NCI-H748 (cell line): ENCODE measurements around the gene DDX24.

Source experiments
- DNase-seq: peaks from one replicate; lab custom pipeline; 2025; ENCODE audit not compliant: unreplicated experiment; lab: John Stamatoyannopoulos, UW

DDX24 gene

DNA sequence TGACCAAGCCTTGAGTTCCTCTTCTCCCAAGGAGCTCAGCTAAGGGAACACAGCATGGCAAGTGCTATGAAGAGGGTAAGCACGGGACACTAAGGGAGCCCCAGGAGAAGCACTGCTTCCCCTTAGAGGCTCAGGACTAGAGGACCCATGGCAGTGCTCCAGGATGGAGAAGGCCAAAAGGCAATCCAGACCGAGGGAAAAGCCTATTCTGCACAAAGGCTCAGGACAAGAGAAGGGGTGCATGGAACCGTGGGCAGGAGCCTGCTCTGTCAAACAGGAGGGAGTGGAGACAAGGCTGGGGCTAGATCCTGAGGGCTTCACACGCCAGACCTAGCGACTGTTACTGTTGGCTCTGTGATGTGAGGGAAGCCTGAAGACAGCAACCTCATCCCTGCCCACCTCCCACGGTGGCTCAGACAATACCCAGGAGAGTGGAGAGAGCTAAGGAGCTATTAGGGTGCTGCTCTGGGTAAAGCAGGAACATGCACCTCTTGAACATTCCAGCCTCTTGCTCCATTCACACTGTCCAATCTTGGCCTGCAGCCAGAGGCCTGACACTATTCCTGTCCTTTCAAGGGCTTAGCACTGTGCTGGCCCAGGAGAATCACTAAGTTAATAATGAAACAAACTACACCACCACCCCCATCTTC lies 30.6 kb downstream of the DDX24 start:
- no peak for DNase-seq

DNA sequence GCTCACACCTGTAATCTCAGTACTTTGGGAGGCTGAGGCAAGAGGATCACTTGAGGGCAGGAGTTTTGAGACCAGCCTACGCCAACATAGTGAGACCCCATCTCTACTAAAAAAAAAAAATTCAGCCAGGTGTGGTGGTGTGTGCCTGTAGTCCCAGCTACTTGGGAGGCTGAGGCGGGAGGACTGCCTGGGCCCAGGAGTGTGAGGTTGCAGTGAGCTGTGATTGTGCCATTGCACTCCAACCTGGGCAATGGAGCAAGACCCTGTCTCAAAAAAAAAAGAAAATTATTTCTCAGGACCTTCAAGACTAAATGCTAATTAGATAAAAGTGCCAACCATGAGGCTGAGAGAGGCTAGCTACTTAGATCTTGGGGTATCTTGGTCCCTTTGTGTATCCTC lies 31.4 kb downstream of the DDX24 start:
- no peak for DNase-seq

GRCh38 chr14:94048691-94049624 lies 32.0 kb downstream of the DDX24 start:
- DNase-seq, result peak; percentile 93

DNA sequence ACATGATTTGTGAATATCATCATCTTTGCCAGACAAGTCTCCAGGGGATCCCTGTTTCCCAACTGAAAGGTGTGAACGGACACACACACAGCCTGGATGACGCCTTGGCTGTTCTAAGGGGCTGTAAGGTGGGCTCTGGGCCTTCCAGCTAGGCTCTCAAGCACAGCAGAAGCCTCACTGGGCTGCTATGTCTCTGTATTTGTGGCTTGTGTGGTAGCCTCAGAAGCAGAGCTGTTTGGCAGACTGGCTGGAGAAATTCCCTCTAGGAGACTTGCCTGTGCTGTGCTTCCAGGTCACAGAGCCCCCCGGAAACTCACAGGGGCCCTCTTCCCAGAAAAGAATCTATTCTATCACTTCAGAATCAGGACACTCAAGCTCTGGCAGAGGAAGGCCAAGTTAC lies 33.4 kb downstream of the DDX24 start:
- DNase-seq, result no peak

- DNase-seq, result no peak
These were observed 34.2 kb downstream of the DDX24 start for GRCh38 chr14:94046696-94047250.

DNA sequence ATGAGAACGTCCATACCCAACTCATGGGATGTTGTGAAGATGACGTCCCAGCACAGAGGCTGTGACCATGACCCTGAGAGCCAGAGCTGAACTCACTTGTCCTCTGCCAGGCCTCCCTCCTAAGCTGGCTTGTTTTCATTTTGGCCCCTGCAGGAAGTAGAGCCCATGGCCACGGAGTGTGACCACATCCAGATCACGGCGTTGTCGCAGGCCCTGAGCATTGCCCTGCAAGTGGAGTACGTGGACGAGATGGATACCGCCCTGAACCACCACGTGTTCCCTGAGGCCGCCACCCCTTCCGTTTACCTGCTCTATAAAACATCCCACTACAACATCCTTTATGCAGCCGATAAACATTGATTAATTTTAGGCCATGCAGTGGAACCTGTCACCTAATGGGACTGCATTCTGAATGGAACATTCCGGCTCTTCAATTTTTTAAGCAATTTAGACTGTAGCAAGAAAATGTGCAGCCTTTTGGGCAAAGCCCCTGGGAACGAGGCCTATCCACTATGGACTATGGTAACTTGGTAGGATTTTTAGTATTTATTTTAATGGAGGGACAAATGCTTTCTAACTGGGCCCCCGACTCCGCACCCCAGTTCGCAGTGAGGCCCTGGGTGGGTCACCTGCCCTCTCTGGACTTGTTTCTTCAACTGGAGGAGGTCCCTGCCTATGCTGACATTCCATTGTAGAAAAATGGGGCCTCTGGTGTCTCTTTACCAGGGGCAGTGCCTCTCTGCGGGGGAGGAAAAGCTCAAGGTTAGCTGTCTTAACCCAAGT lies 35.2 kb downstream of the DDX24 start:
- no peak for DNase-seq

DNA sequence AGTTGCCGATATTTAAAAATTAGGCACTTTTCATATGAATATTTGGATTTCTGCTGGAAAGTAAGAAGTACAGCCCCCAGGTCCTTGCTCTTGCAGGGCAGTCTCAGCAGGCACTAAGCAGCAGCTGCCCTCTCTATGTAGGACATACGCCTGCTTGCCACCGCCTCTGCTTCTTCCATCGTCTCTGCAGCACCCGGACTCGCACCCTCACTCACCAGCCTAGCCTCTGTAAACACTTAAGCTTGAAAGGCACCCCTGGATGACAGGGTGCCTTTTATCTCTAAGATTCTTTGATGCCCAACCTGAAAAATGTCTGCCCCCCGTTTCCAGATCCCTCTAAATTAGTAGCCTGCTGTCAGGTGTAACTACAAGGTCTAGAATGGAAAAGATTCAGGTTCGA lies 35.9 kb downstream of the DDX24 start:
- DNase-seq, result no peak

- no peak for DNase-seq
These were observed 36.4 kb downstream of the DDX24 start for GRCh38 chr14:94044476-94045091.

GRCh38 chr14:94043756-94044475 lies 37.1 kb downstream of the DDX24 start:
- no peak for DNase-seq

GRCh38 chr14:94043111-94043755 lies 37.8 kb downstream of the DDX24 start:
- no peak for DNase-seq

- DNase-seq, result no peak
These were observed 38.4 kb downstream of the DDX24 start for GRCh38 chr14:94042433-94043091.

DNA sequence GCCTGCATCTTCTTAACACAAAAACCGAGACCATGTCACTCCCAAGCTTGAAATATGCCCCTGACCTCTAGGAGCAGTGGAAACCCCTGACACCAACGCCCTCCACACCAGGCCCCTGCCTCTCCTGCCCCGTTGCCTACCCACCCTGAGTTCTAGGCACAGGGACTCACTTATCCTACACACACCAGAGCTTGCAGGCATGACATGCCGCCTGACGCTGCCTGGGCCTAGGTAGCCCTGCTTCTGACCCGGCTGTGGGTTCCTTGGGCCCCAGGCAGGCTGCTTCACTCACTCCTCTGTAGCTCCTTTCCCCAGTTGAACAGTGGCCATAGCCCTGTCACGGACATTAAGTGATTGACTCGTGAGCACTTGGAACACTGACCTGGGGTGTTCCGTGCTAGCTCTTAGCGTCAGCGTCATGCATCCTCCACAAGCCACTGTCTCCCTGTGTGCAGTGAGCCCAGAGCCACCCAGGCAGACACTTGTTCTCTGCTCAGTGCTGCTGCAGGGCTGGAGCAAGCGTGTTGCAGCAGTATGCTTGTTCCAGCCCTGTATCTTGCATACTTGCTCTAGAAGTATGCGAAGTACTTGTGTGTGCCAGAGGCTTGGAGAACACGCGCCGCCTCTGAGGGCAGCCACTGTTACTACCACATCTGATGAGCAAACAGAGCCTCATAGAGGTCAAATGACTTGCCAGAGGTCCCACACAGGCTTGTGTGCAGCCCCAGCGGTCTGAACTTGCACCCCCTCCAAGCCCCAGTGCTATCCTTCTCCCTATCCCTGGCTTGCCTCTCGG lies 39.3 kb downstream of the DDX24 start:
- DNase-seq, result no peak

DNA sequence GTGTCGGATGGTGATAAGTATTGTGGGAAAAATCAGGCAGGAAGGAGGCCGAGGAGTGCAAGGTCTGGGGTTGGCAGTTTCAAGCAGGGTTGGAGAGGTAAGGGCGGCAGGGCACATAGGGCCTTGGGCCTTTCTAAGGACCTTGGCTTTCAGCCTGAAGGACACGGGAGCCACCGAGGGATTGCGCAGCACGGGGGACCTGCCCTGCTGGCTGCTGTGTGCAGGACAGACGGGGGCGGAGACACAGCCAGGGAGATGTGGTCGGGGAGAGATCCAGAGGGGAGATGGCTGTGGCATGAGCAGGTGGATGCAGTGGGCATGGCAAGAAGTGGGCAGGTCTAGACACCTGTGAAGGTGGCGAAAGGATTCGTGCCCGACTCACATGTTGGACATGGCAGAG lies 40.2 kb downstream of the DDX24 start:
- no peak for DNase-seq

- DNase-seq, result no peak
These were observed 40.8 kb downstream of the DDX24 start for GRCh38 chr14:94040247-94040646.

- no peak for DNase-seq
These were observed 41.9 kb downstream of the DDX24 start for GRCh38 chr14:94038921-94039629.

GRCh38 chr14:94038510-94038909 lies 42.5 kb downstream of the DDX24 start:
- no peak for DNase-seq

- no peak for DNase-seq
These were observed 43.0 kb downstream of the DDX24 start for GRCh38 chr14:94037954-94038353.
